Stimulated activated CD8-positive, alpha-beta memory T cell treated with anti-CD3 and anti-CD28 coated beads, Interleukin-4, amount 100 ng/mL, for 1 hour (primary cell): ENCODE results near the gene AKAP1.

Source experiments
- DNase-seq, 2 donors: peaks; one replicate each; pipeline ENCODE4 v3.0.0-alpha.2; 2020; ENCODE audit warnings: low read depth in 2 of 2, low spot score in 1 of 2

The AKAP1 gene

GRCh38 chr17:57104461-57105175 lies 19.6 kb downstream of the AKAP1 start:
- no peak for DNase-seq

- DNase-seq, result no peak
These were observed 20.5 kb downstream of the AKAP1 start for GRCh38 chr17:57105591-57105990.

- no peak for DNase-seq
These were observed 21.2 kb downstream of the AKAP1 start for GRCh38 chr17:57106107-57106835.

GRCh38 chr17:57106836-57107497 lies 21.9 kb downstream of the AKAP1 start:
- DNase-seq, result no peak

- DNase-seq, result no peak
These were observed 22.6 kb downstream of the AKAP1 start for GRCh38 chr17:57107498-57108101.

GRCh38 chr17:57108671-57109392 lies 23.8 kb downstream of the AKAP1 start:
- no peak for DNase-seq

- DNase-seq, result no peak
These were observed 24.5 kb downstream of the AKAP1 start for GRCh38 chr17:57109393-57110151.

GRCh38 chr17:57110152-57110542 lies 25.1 kb downstream of the AKAP1 start:
- DNase-seq, result no peak

GRCh38 chr17:57110579-57111325 lies 25.7 kb downstream of the AKAP1 start:
- no peak for DNase-seq

GRCh38 chr17:57111386-57111785 lies 26.3 kb downstream of the AKAP1 start:
- no peak for DNase-seq

- no peak for DNase-seq
These were observed 28.0 kb downstream of the AKAP1 start for GRCh38 chr17:57113011-57113410.

- DNase-seq, result no peak
These were observed 28.6 kb downstream of the AKAP1 start for GRCh38 chr17:57113656-57114055.

GRCh38 chr17:57114085-57114673 lies 29.1 kb downstream of the AKAP1 start:
- peak; percentile 26 to 51 for DNase-seq

- DNase-seq, result no peak
These were observed 30.3 kb downstream of the AKAP1 start for GRCh38 chr17:57115377-57115776.

GRCh38 chr17:57115916-57116315 lies 30.9 kb downstream of the AKAP1 start:
- no peak for DNase-seq

- no peak for DNase-seq
These were observed 32.8 kb downstream of the AKAP1 start for GRCh38 chr17:57117798-57118197.

GRCh38 chr17:57120814-57121213 lies 35.8 kb downstream of the AKAP1 start:
- no peak for DNase-seq

GRCh38 chr17:57121308-57122042 lies 36.4 kb downstream of the AKAP1 start:
- DNase-seq, result no peak

GRCh38 chr17:57124053-57124452 lies 39.0 kb downstream of the AKAP1 start:
- no peak for DNase-seq
